PC-3 (cell line): ENCODE data around the gene CD164L2. TPM values are rescaled to one million over a fixed set of nuclear protein-coding genes. Genes with fewer than 3 reads are reported as not detected.

Experiments used
- ATAC-seq: fragments of 200-7000 bp; cut with Tn5 transposase; 2 replicates; pipeline ENCODE4 v1.9.1; 2020; ENCODE audit warnings: mild to moderate bottlenecking, moderate library complexity
- BruUV-seq: library from RNA; stranded (reverse); fragments of 400-500 nt; replicated peaks from 2 replicates; lab custom pipeline; 2021; lab: Mats Ljungman, UMichigan
- CTCF ChIA-PET: fragments of 300-600 bp; sonication (Branson Sonifier 250); formaldehyde crosslinking; loops from one replicate; lab custom pipeline; 2022; ENCODE audit warnings: antibody characterized with exemption; lab: Charles Lee
- POLR2A ChIA-PET: fragments of 300-600 bp; sonication (Branson Sonifier 250); formaldehyde crosslinking; loops from one replicate; lab custom pipeline; 2022; ENCODE audit warnings: antibody characterized with exemption; ENCODE audit not compliant: unreplicated experiment; lab: Charles Lee
- DNase-seq: peaks from one replicate; pipeline ENCODE4 v3.0.0-alpha.2; 2015
- H2AFZ ChIP-seq: fragments of 300-600 bp; sonication (generic); 2 replicates; pipeline ENCODE4 v1.6.0; 2016; ENCODE audit warnings: antibody characterized with exemption, low read length
- H3F3A ChIP-seq: fragments of 300-600 bp; sonication (generic); one replicate; pipeline ENCODE4 v1.6.0; 2017; ENCODE audit warnings: antibody characterized with exemption, low read length, control low read depth, mild to moderate bottlenecking; ENCODE audit not compliant: unreplicated experiment
- H3K27ac ChIP-seq: fragments of 300-600 bp; sonication (generic); 2 replicates; pipeline ENCODE4 v1.5.1; 2016; ENCODE audit warnings: mild to moderate bottlenecking, low read length
- H3K27me3 ChIP-seq: fragments of 300-600 bp; sonication (generic); 2 replicates; pipeline ENCODE4 v1.6.1; 2016; ENCODE audit warnings: low read length, mixed read lengths
- H3K36me3 ChIP-seq: fragments of 300-600 bp; sonication (generic); 2 replicates; pipeline ENCODE4 v1.6.1; 2016; ENCODE audit warnings: low read depth, mixed run types, low read length, mixed read lengths
- H3K4me1 ChIP-seq: fragments of 300-600 bp; sonication (generic); 2 replicates; pipeline ENCODE4 v1.5.1; 2016; ENCODE audit warnings: low read length; ENCODE audit not compliant: insufficient read depth
- H3K4me2 ChIP-seq: fragments of 300-600 bp; sonication (generic); 2 replicates; pipeline ENCODE4 v1.6.0; 2016; ENCODE audit warnings: low read length
- H3K4me3 ChIP-seq: fragments of 300-600 bp; sonication (generic); 2 replicates; pipeline ENCODE4 v1.5.1; 2016; ENCODE audit warnings: mild to moderate bottlenecking, low read length, mixed read lengths
- H3K79me2 ChIP-seq: fragments of 300-600 bp; sonication (generic); 2 replicates; pipeline ENCODE4 v1.6.1; 2017; ENCODE audit warnings: low read length, mixed read lengths
- H3K9ac ChIP-seq: fragments of 300-600 bp; sonication (generic); 2 replicates; pipeline ENCODE4 v1.6.0; 2016; ENCODE audit warnings: mild to moderate bottlenecking, low read length
- H3K9me2 ChIP-seq: fragments of 300-600 bp; sonication (generic); replicated peaks from 2 replicates; pipeline ENCODE4 v1.6.1; 2016; ENCODE audit warnings: mixed run types, low read length, mixed read lengths
- H3K9me3 ChIP-seq: fragments of 300-600 bp; sonication (generic); 2 replicates; pipeline ENCODE4 v1.6.1; 2016; ENCODE audit warnings: low read length, mixed read lengths
- H4K20me1 ChIP-seq: fragments of 300-600 bp; sonication (generic); 2 replicates; pipeline ENCODE4 v1.6.1; 2016; ENCODE audit warnings: low read length, mixed read lengths
- CTCF ChIP-seq: fragments of 300-600 bp; sonication (generic); conservative IDR thresholded peaks from 2 replicates; pipeline ENCODE4 v1.5.1; 2017; ENCODE audit warnings: antibody characterized with exemption, low read depth, mild to moderate bottlenecking, low read length
- EZH2 ChIP-seq: fragments of 300-600 bp; sonication (generic); IDR thresholded peaks from one replicate; pipeline ENCODE4 v1.6.1; 2017; ENCODE audit warnings: antibody characterized with exemption, mild to moderate bottlenecking, low read length; ENCODE audit not compliant: unreplicated experiment
- EZH2phosphoT487 ChIP-seq: fragments of 300-600 bp; sonication (generic); IDR thresholded peaks from 2 replicates; pipeline ENCODE4 v1.6.1; 2018; ENCODE audit warnings: mild to moderate bottlenecking, antibody characterized with exemption, low read length, borderline replicate concordance
- intact Hi-C: fragments of 100-400 bp; cut with micrococcal nuclease; formaldehyde crosslinking; loops from 2 replicates; pipeline ENCODE4 v1.9.0; 2023
- total RNA-seq: library from RNA; depleted of rRNA; stranded (reverse); fragments of >200 nt; gene quantifications from 2 replicates; pipeline ENCODE4 v1.2.3, GENCODE V29; 2014; rRNA removed

CD164L2 gene
- total RNA-seq, 1 experiment from 2014 or later: 0.47 TPM

GRCh38 chr1:27331922-27332321 is 51.2 kb downstream of the CD164L2 start:
- H3K79me2 ChIP-seq: peaks cover 27% of the 10 kb centered on the region
- H2AFZ ChIP-seq: no peak overlapping the region
- no peaks in the 10 kb centered on the region for H3F3A ChIP-seq
- no peaks in the 10 kb centered on the region for H3K4me1 ChIP-seq
- no peak overlapping the region for H3K4me3 ChIP-seq
- H3K27me3 ChIP-seq: no peaks in the 10 kb centered on the region
- ChIA-PET CTCF (interaction anchor here (1.5 kb wide), 1 partner anchor 33 kb away, joined by 4 read pairs; no protein-coding TSS in a partner anchor), POLR2A (interaction anchor here (0.6 kb wide), 1 partner anchor 189 kb away, joined by 3 read pairs; no protein-coding TSS in a partner anchor)
- H3K36me3 ChIP-seq: peaks cover 38% of the 10 kb centered on the region; the same call in 1 of the 2 replicates
- intact Hi-C loops: no loop called here
- no TSS peak for BruUV-seq
- no peak for DNase-seq
- ATAC-seq: no peak
- H3K9me3 ChIP-seq: no peaks in the 10 kb centered on the region
- no peaks in the 10 kb centered on the region for H4K20me1 ChIP-seq
- H3K4me2 ChIP-seq: no peak overlapping the region
- H3K9ac ChIP-seq: no peak overlapping the region
- H3K9me2 ChIP-seq: no peaks in the 10 kb centered on the region
- TF ChIP-seq CTCF: no peak
- TF ChIP-seq EZH2: no peak
- TF ChIP-seq EZH2phosphoT487: no peak
- H3K27ac ChIP-seq: no peak overlapping the region

- Histone ChIP-seq H3K27ac (no peak overlapping the region), H3K4me3 (no peak overlapping the region), H2AFZ (no peak overlapping the region), H3K27me3 (no peaks in the 10 kb centered on the region), H3F3A (no peaks in the 10 kb centered on the region), H3K9ac (no peak overlapping the region), H3K4me2 (no peak overlapping the region), H4K20me1 (no peaks in the 10 kb centered on the region), H3K9me2 (no peaks in the 10 kb centered on the region), H3K9me3 (no peaks in the 10 kb centered on the region), H3K79me2 (peaks cover 32% of the 10 kb centered on the region), H3K4me1 (no peaks in the 10 kb centered on the region), H3K36me3 (peaks cover 38% of the 10 kb centered on the region; the same call in 1 of the 2 replicates)
- intact Hi-C loops: no loop called here
- POLR2A ChIA-PET: no interaction called here
- TF ChIP-seq EZH2 (no peak), EZH2phosphoT487 (no peak), CTCF (no peak)
- CTCF ChIA-PET: no interaction called here
- no TSS peak for BruUV-seq
- DNase-seq (no peak), ATAC-seq (no peak)
Observed at GRCh38 chr1:27331426-27331825, 51.7 kb downstream of the CD164L2 start.

- no peak overlapping the region for H3K4me3 ChIP-seq
- no peaks in the 10 kb centered on the region for H3K4me1 ChIP-seq
- no peaks in the 10 kb centered on the region for H3K9me2 ChIP-seq
- H3K36me3 ChIP-seq: peaks cover 42% of the 10 kb centered on the region; the same call in 1 of the 2 replicates
- TF ChIP-seq EZH2 (no peak), CTCF (no peak), EZH2phosphoT487 (no peak)
- BruUV-seq: no TSS peak
- ATAC-seq (no peak), DNase-seq (no peak)
- H3F3A ChIP-seq: no peaks in the 10 kb centered on the region
- POLR2A ChIA-PET: no interaction called here
- H3K9ac ChIP-seq: no peak overlapping the region
- H3K4me2 ChIP-seq: no peak overlapping the region
- intact Hi-C loops: no loop called here
- no peaks in the 10 kb centered on the region for H4K20me1 ChIP-seq
- H3K27ac ChIP-seq: no peak overlapping the region
- no peaks in the 10 kb centered on the region for H3K27me3 ChIP-seq
- CTCF ChIA-PET: no interaction called here
- no peaks in the 10 kb centered on the region for H3K9me3 ChIP-seq
- H2AFZ ChIP-seq: no peak overlapping the region
- peaks cover 39% of the 10 kb centered on the region for H3K79me2 ChIP-seq
Observed at GRCh38 chr1:27330786-27331185, 52.3 kb downstream of the CD164L2 start.

Other genes starting within 250 kb of the CD164L2 start
- gene SLC9A1, start 228.2 kb downstream of the CD164L2 start, total RNA-seq: 25.2 and 26.4 TPM in 2 replicates
- gene WDTC1, start 148.7 kb downstream of the CD164L2 start, total RNA-seq: 23.7 and 28.6 TPM in 2 replicates
- 50.3 and 57.4 TPM in 2 replicates for gene TMEM222, start 61.2 kb downstream of the CD164L2 start, total RNA-seq
- 26.8 and 34.3 TPM in 2 replicates for gene SYTL1, start 41.3 kb downstream of the CD164L2 start, total RNA-seq
- 25.1 and 44.5 TPM in 2 replicates for gene MAP3K6, start 16.4 kb downstream of the CD164L2 start, total RNA-seq
- not detected in 2 replicates for gene FCN3, start 8.5 kb downstream of the CD164L2 start, total RNA-seq
- 4.7 TPM in 2 replicates for gene GPR3, start 9.3 kb upstream of the CD164L2 start, total RNA-seq
- 20.7 and 32.4 TPM in 2 replicates for gene WASF2, start 106.8 kb upstream of the CD164L2 start, total RNA-seq
- gene AHDC1, start 220.8 kb upstream of the CD164L2 start, total RNA-seq: 15.2 and 20.4 TPM in 2 replicates